ENCODE measurements around the gene FIBCD1.

FIBCD1 gene

DNA sequence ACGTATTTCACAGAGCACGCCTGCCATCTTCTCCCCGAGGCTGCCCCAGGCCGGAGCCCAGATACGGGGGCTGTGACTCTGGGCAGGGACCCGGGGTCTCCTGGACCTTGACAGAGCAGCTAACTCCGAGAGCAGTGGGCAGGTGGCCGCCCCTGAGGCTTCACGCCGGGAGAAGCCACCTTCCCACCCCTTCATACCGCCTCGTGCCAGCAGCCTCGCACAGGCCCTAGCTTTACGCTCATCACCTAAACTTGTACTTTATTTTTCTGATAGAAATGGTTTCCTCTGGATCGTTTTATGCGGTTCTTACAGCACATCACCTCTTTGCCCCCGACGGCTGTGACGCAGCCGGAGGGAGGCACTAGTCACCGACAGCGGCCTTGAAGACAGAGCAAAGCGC lies 52.1 kb downstream of the FIBCD1 start:
- no peak for DNase-seq (ENCODE audit: insufficient read length, low spot score)
- TF ChIP-seq POLR2AphosphoS5 (IDR thresholded peaks at IDR 0.05; ENCODE audit: low read depth, low read length) (no peak), POLR2A (IDR thresholded peaks at IDR 0.05; ENCODE audit: low read depth, low read length) (no peak), PAX5 (IDR thresholded peaks at IDR 0.05; ENCODE audit: insufficient read depth, low read length, severe bottlenecking) (no peak), TAF1 (IDR thresholded peaks at IDR 0.05; ENCODE audit: low read depth, low read length) (no peak)
- FAIRE-seq = no peak

DNA sequence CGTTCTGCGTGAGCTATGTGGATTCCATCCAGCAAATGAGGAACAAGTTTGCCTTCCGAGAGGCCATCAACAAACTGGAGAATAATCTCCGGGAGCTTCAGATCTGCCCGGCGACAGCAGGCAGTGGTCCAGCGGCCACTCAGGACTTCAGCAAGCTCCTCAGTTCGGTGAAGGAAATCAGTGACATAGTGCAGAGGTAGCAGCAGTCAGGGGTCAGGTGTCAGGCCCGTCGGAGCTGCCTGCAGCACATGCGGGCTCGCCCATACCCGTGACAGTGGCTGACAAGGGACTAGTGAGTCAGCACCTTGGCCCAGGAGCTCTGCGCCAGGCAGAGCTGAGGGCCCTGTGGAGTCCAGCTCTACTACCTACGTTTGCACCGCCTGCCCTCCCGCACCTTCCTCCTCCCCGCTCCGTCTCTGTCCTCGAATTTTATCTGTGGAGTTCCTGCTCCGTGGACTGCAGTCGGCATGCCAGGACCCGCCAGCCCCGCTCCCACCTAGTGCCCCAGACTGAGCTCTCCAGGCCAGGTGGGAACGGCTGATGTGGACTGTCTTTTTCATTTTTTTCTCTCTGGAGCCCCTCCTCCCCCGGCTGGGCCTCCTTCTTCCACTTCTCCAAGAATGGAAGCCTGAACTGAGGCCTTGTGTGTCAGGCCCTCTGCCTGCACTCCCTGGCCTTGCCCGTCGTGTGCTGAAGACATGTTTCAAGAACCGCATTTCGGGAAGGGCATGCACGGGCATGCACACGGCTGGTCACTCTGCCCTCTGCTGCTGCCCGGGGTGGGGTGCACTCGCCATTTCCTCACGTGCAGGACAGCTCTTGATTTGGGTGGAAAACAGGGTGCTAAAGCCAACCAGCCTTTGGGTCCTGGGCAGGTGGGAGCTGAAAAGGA lies 53.3 kb downstream of the FIBCD1 start:
- TF ChIP-seq TAF1 (IDR thresholded peaks at IDR 0.05; ENCODE audit: low read depth, low read length) = no peak
- TF ChIP-seq POU2F2 (IDR thresholded peaks at IDR 0.05; ENCODE audit: low read depth, low read length) = no peak
- no peak for TF ChIP-seq SPI1 (IDR thresholded peaks at IDR 0.05; ENCODE audit: low read depth, low read length)
- TF ChIP-seq POLR2AphosphoS5 (IDR thresholded peaks at IDR 0.05; ENCODE audit: low read depth, low read length) = no peak
- TF ChIP-seq POLR2A (IDR thresholded peaks at IDR 0.05; ENCODE audit: low read depth, low read length) = no peak
- no peak for TF ChIP-seq PAX5 (IDR thresholded peaks at IDR 0.05; ENCODE audit: insufficient read depth, low read length, severe bottlenecking)
- no peak for DNase-seq (ENCODE audit: insufficient read length, low spot score)
- FAIRE-seq = no peak

DNA sequence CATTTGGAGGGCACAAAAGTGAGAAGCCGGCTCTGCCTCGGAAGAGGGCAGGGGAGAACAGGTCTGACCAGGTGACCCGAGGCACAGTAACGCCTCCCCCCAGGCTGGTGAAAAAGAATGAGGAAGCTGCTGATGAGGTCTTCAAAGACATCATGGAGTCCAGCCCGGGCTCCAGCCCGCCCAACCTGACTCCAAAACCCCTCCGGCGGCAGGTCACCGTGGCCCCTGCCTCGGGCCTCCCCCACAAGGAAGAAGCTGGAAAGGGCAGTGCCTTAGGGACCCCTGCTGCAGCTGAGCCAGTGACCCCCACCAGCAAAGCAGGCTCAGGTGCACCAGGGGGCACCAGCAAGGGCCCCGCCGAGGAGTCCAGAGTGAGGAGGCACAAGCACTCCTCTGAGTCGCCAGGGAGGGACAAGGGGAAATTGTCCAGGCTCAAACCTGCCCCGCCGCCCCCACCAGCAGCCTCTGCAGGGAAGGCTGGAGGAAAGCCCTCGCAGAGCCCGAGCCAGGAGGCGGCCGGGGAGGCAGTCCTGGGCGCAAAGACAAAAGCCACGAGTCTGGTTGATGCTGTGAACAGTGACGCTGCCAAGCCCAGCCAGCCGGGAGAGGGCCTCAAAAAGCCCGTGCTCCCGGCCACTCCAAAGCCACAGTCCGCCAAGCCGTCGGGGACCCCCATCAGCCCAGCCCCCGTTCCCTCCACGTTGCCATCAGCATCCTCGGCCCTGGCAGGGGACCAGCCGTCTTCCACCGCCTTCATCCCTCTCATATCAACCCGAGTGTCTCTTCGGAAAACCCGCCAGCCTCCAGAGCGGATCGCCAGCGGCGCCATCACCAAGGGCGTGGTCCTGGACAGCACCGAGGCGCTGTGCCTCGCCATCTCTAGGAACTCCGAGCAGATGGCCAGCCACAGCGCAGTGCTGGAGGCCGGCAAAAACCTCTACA lies 54.2 kb downstream of the FIBCD1 start:
- FAIRE-seq (no peak), DNase-seq (ENCODE audit: insufficient read length, low spot score) (no peak)
- TF ChIP-seq POLR2A (IDR thresholded peaks at IDR 0.05; ENCODE audit: low read depth, low read length) (no peak), POLR2AphosphoS5 (IDR thresholded peaks at IDR 0.05; ENCODE audit: low read depth, low read length) (no peak), TAF1 (IDR thresholded peaks at IDR 0.05; ENCODE audit: low read depth, low read length) (no peak), POU2F2 (IDR thresholded peaks at IDR 0.05; ENCODE audit: low read depth, low read length) (no peak), SPI1 (IDR thresholded peaks at IDR 0.05; ENCODE audit: low read depth, low read length) (no peak), PAX5 (IDR thresholded peaks at IDR 0.05; ENCODE audit: insufficient read depth, low read length, severe bottlenecking) (no peak)

DNA sequence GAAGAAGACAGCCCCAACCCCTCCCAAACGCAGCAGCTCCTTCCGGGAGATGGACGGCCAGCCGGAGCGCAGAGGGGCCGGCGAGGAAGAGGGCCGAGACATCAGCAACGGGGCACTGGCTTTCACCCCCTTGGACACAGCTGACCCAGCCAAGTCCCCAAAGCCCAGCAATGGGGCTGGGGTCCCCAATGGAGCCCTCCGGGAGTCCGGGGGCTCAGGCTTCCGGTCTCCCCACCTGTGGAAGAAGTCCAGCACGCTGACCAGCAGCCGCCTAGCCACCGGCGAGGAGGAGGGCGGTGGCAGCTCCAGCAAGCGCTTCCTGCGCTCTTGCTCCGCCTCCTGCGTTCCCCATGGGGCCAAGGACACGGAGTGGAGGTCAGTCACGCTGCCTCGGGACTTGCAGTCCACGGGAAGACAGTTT lies 54.9 kb downstream of the FIBCD1 start:
- FAIRE-seq = no peak
- no peak for TF ChIP-seq POLR2A (IDR thresholded peaks at IDR 0.05; ENCODE audit: low read depth, low read length)
- TF ChIP-seq TAF1 (IDR thresholded peaks at IDR 0.05; ENCODE audit: low read depth, low read length) = no peak
- TF ChIP-seq PAX5 (IDR thresholded peaks at IDR 0.05; ENCODE audit: insufficient read depth, low read length, severe bottlenecking) = no peak
- TF ChIP-seq POLR2AphosphoS5 (IDR thresholded peaks at IDR 0.05; ENCODE audit: low read depth, low read length) = no peak
- no peak for DNase-seq (ENCODE audit: insufficient read length, low spot score)

DNA sequence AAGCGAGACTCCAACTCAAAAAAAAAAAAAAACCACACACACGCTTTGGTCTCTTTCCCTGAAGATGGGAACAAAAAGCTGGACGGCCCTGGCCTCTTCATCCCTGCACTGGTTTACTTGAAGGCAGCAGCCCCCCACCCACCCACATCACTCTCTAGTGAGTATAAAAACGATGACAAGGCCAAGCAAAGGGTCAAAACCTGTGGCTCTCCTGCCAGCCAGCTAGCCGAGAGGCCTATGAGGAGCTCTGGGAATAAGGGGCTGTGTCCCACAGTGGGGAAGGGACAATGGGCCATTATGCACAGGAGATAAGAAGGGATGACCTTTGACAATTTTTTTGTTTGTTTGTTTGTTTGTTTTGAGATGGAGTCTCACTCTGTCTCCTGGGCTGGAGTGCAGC lies 55.6 kb downstream of the FIBCD1 start:
- TF ChIP-seq POLR2AphosphoS5 (IDR thresholded peaks at IDR 0.05; ENCODE audit: low read depth, low read length) (no peak), TAF1 (IDR thresholded peaks at IDR 0.05; ENCODE audit: low read depth, low read length) (no peak), PAX5 (IDR thresholded peaks at IDR 0.05; ENCODE audit: insufficient read depth, low read length, severe bottlenecking) (no peak), POU2F2 (IDR thresholded peaks at IDR 0.05; ENCODE audit: low read depth, low read length) (no peak), POLR2A (IDR thresholded peaks at IDR 0.05; ENCODE audit: low read depth, low read length) (no peak), SPI1 (IDR thresholded peaks at IDR 0.05; ENCODE audit: low read depth, low read length) (no peak)
- FAIRE-seq (no peak), DNase-seq (ENCODE audit: insufficient read length, low spot score) (no peak)

DNA sequence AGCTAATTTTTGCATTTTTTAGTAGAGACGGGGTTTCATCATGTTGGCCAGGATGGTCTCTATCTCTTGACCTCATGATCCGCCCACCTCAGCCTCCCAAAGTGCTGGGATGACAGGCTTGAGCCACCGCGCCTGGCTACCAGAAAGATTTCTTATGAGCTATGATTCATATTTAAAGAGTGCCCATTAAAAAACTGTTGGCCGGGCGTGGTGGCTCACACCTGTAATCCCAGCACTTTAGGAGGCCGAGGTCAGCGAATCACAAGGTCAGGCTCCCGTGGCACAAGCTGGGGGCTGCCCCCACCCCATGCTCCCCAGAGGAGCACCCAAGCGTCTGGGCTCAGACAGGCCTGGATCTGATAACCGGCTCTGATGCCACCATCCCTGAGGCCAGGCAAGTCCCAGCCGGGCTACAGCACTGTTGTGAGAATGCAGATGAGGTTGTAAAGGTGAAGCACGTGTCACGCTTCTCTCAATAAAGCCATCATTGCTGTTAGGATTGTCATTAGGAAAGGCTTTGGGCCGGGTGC lies 56.3 kb downstream of the FIBCD1 start:
- DNase-seq (ENCODE audit: insufficient read length, low spot score) (no peak), FAIRE-seq (no peak)
- TF ChIP-seq TAF1 (IDR thresholded peaks at IDR 0.05; ENCODE audit: low read depth, low read length) (no peak), POLR2A (IDR thresholded peaks at IDR 0.05; ENCODE audit: low read depth, low read length) (no peak), SPI1 (IDR thresholded peaks at IDR 0.05; ENCODE audit: low read depth, low read length) (no peak), POLR2AphosphoS5 (IDR thresholded peaks at IDR 0.05; ENCODE audit: low read depth, low read length) (no peak), POU2F2 (IDR thresholded peaks at IDR 0.05; ENCODE audit: low read depth, low read length) (no peak)

DNA sequence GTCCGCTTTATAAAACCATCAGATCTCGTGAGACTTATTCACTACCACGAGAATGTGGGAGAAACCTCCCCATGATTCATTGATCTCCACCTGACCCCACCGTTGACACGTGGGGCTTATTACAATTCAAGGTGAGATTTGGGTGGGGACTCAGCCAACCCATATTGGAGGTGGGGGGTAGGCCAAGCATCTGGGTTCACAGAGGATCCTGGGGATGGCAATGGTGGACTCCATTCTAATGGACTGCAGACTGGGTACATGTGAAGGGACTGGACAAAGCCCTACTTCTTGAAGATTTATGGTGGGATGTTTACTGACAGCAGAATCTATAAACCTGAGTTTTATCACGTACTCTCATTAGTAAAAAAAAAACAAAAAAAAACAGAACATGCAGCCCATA lies 57.5 kb downstream of the FIBCD1 start:
- no peak for TF ChIP-seq SPI1 (IDR thresholded peaks at IDR 0.05; ENCODE audit: low read depth, low read length)
- FAIRE-seq = no peak
- no peak for DNase-seq (ENCODE audit: insufficient read length, low spot score)

DNA sequence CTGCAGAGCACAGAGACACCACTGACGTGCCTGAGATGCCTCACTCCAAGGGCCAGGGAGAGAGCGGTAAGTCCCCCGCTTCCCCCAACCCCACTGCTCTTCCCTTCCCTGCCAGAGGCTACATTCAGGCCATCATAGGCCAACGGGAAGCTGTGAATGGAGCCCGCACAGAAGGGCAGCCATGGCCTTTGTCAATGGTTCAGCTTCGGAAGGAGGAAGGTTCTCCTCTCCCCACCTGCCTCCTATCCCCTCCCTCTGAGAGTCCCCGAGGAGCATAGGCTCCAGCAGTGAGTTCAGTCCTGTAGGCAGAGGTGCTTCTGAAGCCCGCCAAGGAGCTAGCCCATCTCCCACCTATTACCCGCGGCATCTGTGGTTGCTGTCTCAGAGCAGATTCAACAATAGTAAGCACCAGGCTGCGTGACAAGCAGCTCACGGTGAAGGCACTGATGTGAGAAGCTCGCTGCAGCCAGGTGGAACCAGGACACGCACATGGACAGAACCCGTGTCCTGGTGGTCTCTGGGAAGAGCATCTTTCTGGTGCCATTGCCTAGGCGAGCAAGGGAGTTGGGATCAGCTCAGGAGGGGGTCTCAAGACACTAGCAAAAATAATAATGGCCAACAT lies 58.3 kb downstream of the FIBCD1 start:
- FAIRE-seq (no peak), DNase-seq (ENCODE audit: insufficient read length, low spot score) (no peak)
- TF ChIP-seq SPI1 (IDR thresholded peaks at IDR 0.05; ENCODE audit: low read depth, low read length) (no peak), POLR2A (IDR thresholded peaks at IDR 0.05; ENCODE audit: low read depth, low read length) (no peak), POU2F2 (IDR thresholded peaks at IDR 0.05; ENCODE audit: low read depth, low read length) (no peak), POLR2AphosphoS5 (IDR thresholded peaks at IDR 0.05; ENCODE audit: low read depth, low read length) (no peak), PAX5 (IDR thresholded peaks at IDR 0.05; ENCODE audit: insufficient read depth, low read length, severe bottlenecking) (no peak), TAF1 (IDR thresholded peaks at IDR 0.05; ENCODE audit: low read depth, low read length) (no peak)

DNA sequence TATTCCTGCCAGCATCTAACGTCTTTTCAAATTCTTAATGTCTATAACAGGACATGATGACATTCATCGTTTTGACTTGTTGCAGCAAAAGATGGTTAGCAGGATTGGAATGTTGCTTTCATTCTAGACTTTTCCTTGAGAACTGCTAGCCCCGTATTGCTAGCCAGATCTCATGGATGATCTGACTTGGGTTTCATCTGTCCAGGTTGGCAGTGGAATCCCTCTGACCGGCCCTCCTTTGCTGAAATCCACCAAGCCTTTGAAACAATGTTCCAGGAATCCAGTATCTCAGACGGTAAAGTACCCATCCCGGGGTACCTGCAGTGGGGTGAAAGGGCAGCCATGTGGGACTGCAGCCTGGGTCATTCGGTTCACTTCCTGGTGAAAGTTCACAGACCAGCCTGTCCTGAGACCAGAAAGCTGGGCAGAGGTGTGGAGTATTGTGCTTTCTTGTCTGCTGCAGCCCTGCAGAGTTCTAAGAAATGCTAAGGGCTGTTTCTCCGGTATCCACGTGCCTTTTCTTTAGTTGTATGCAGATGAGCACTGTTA lies 59.1 kb downstream of the FIBCD1 start:
- TF ChIP-seq POLR2A (IDR thresholded peaks at IDR 0.05; ENCODE audit: low read depth, low read length) = no peak
- FAIRE-seq (no peak), DNase-seq (ENCODE audit: insufficient read length, low spot score) (no peak)
